Left ventricle myocardium inferior (tissue), 1 donor: ENCODE results near the gene ING1. TPM values are rescaled to one million over a fixed set of nuclear protein-coding genes. Genes with fewer than 3 reads are reported as not detected.

Experiments used
- DNase-seq: peaks from one replicate; pipeline ENCODE4 v3.0.0-alpha.2; 2020
- H3K27ac ChIP-seq: fragments of 200-600 bp; replicated peaks from 2 replicates; pipeline ENCODE4 v1.8.0; 2021
- H3K27me3 ChIP-seq: fragments of 200-600 bp; 2 replicates; pipeline ENCODE4 v1.8.0; 2021; ENCODE audit warnings: low read depth
- H3K36me3 ChIP-seq: fragments of 200-600 bp; 2 replicates; pipeline ENCODE4 v1.8.0; 2021
- H3K4me1 ChIP-seq: fragments of 200-600 bp; 2 replicates; pipeline ENCODE4 v1.8.0; 2021
- H3K4me3 ChIP-seq: fragments of 200-600 bp; 2 replicates; pipeline ENCODE4 v1.8.0; 2021; ENCODE audit warnings: mild to moderate bottlenecking, moderate library complexity
- H3K9me3 ChIP-seq: fragments of 200-600 bp; replicated peaks from 2 replicates; pipeline ENCODE4 v1.8.0; 2021
- intact Hi-C: fragments of 100-400 bp; cut with micrococcal nuclease; formaldehyde crosslinking; loops from one replicate; pipeline ENCODE4 v1.11.0; 2022
- total RNA-seq: library from RNA; stranded (reverse); fragmentation: NEBNext Ultra II Directional; extraction: Animal tissue kit (Norgen Biotek cat#: 25700); gene quantifications from one replicate; pipeline ENCODE4 v1.2.1, GENCODE V29; 2021
- TF ChIP-seq, protein P1 (sequence below): fragments of 200-600 bp; IDR thresholded peaks from 2 replicates; pipeline ENCODE4 v1.8.0; 2021; ENCODE audit warnings: antibody characterized with exemption, mild to moderate bottlenecking, borderline replicate concordance
- donor health status: DM: no; HTN: yes; CAD: no; lungs with severe emphysema.

ING1 gene
- total RNA-seq, 1 donor from 2014 or later, result 6.9 TPM

GRCh38 chr13:110737555-110737954, 24.1 kb downstream of the ING1 start:
- H3K27me3 ChIP-seq, result no peaks in the 10 kb centered on the region
- H3K4me1 ChIP-seq, result no peaks in the 10 kb centered on the region
- intact Hi-C loops, result no loop called here
- no peak for DNase-seq
- H3K4me3 ChIP-seq, result no peak overlapping the region
- TF ChIP-seq, protein P1, sequence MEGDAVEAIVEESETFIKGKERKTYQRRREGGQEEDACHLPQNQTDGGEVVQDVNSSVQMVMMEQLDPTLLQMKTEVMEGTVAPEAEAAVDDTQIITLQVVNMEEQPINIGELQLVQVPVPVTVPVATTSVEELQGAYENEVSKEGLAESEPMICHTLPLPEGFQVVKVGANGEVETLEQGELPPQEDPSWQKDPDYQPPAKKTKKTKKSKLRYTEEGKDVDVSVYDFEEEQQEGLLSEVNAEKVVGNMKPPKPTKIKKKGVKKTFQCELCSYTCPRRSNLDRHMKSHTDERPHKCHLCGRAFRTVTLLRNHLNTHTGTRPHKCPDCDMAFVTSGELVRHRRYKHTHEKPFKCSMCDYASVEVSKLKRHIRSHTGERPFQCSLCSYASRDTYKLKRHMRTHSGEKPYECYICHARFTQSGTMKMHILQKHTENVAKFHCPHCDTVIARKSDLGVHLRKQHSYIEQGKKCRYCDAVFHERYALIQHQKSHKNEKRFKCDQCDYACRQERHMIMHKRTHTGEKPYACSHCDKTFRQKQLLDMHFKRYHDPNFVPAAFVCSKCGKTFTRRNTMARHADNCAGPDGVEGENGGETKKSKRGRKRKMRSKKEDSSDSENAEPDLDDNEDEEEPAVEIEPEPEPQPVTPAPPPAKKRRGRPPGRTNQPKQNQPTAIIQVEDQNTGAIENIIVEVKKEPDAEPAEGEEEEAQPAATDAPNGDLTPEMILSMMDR, result no peak
- no peaks in the 10 kb centered on the region for H3K9me3 ChIP-seq
- no peaks in the 10 kb centered on the region for H3K36me3 ChIP-seq
- H3K27ac ChIP-seq, result no peak overlapping the region

DNA sequence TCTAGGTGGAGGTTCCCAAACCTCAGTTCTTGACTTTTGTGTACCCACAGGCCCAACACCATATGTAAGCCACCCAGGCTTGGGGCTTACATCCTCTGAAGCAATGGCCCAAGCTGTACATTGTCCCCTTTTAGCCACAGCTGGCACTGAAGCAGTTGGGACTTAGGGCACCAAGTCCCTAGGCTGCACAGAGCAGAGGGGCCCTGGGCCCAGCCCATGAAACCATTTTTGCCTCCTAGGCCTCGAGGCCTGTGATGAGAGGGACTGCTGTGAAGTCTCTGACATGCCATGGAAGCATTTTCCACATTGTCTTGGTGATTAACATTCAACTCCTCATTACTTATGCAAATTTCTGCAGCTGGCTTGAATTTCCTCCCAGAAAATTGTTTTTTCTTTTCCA, 30.2 kb downstream of the ING1 start:
- Histone ChIP-seq H3K36me3 (no peaks in the 10 kb centered on the region), H3K27ac (no peak overlapping the region), H3K9me3 (peaks cover 8% of the 10 kb centered on the region), H3K4me1 (no peaks in the 10 kb centered on the region), H3K27me3 (no peaks in the 10 kb centered on the region), H3K4me3 (no peak overlapping the region)
- DNase-seq, result no peak
- TF ChIP-seq, protein P1, result no peak
- intact Hi-C loops, result no loop called here

GRCh38 chr13:110746438-110746837, 32.9 kb downstream of the ING1 start:
- Histone ChIP-seq H3K27me3 (no peaks in the 10 kb centered on the region), H3K27ac (no peak overlapping the region), H3K9me3 (peaks cover 14% of the 10 kb centered on the region), H3K4me3 (no peak overlapping the region), H3K4me1 (no peaks in the 10 kb centered on the region), H3K36me3 (no peaks in the 10 kb centered on the region)
- intact Hi-C loops, result no loop called here
- TF ChIP-seq, protein P1, result no peak
- DNase-seq, result no peak

GRCh38 chr13:110748271-110748670, 34.8 kb downstream of the ING1 start:
- intact Hi-C loops, result no loop called here
- DNase-seq, result no peak
- TF ChIP-seq, protein P1, result no peak
- Histone ChIP-seq H3K9me3 (peaks cover 18% of the 10 kb centered on the region), H3K36me3 (no peaks in the 10 kb centered on the region), H3K27ac (no peak overlapping the region), H3K27me3 (no peaks in the 10 kb centered on the region), H3K4me1 (no peaks in the 10 kb centered on the region), H3K4me3 (no peak overlapping the region)

GRCh38 chr13:110756219-110756631, 42.7 kb downstream of the ING1 start:
- DNase-seq, result no peak
- TF ChIP-seq, protein P1, result no peak
- no peaks in the 10 kb centered on the region for H3K4me1 ChIP-seq
- peaks cover 7% of the 10 kb centered on the region for H3K9me3 ChIP-seq
- intact Hi-C loops, result no loop called here
- no peak overlapping the region for H3K27ac ChIP-seq
- no peak overlapping the region for H3K4me3 ChIP-seq
- no peaks in the 10 kb centered on the region for H3K36me3 ChIP-seq
- no peaks in the 10 kb centered on the region for H3K27me3 ChIP-seq

- Histone ChIP-seq H3K27me3 (no peaks in the 10 kb centered on the region), H3K27ac (no peak overlapping the region), H3K9me3 (no peaks in the 10 kb centered on the region), H3K36me3 (no peaks in the 10 kb centered on the region), H3K4me3 (no peak overlapping the region), H3K4me1 (no peaks in the 10 kb centered on the region)
- intact Hi-C loops, result no loop called here
- DNase-seq, result no peak
- TF ChIP-seq, protein P1, result no peak
These were observed 43.8 kb downstream of the ING1 start for GRCh38 chr13:110757296-110757695.
